Measurements from ENCODE around the gene ZBTB16.

ZBTB16 gene

DNA sequence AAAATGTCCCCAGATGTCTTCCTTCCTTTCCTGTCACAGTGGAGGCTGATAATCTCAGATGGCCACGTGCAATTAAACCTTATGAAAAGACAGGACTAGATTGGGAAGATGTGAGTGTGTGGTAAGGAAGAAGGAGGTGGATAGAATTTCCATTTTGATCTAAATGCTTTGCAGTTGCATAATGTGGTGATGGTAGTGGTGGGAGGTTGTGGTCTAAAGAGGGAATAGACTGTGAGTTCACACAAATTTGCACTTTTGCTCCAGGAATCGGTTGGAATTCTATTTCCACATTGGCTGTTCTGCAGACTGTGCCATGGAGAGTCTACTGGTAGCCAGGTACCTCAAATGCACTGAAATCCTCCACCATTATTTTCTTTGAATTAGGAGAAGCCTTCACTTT lies 93.3 kb downstream of the ZBTB16 start:
- no peak for DNase-seq (ENCODE audit: low read depth)

DNA sequence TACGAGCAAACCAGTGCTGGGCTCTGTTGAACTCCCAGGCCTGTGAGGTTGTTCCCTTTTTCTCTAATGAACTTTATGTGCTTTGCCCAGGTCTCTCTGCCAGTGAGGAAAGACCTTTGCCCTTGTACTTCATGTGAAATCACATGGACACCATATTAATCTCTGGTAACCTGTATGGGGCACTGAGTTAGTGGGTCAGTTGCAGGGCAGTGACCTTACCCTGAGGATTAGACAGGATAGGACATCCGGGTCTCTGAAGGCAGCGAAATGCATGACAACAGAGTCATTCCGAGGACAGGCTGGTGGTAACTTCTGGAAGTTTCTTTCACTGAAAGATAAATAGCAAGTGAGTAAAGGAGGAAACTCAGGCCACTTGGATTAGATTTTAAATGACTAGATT lies 93.7 kb downstream of the ZBTB16 start:
- DNase-seq (ENCODE audit: low read depth) = no peak

DNA sequence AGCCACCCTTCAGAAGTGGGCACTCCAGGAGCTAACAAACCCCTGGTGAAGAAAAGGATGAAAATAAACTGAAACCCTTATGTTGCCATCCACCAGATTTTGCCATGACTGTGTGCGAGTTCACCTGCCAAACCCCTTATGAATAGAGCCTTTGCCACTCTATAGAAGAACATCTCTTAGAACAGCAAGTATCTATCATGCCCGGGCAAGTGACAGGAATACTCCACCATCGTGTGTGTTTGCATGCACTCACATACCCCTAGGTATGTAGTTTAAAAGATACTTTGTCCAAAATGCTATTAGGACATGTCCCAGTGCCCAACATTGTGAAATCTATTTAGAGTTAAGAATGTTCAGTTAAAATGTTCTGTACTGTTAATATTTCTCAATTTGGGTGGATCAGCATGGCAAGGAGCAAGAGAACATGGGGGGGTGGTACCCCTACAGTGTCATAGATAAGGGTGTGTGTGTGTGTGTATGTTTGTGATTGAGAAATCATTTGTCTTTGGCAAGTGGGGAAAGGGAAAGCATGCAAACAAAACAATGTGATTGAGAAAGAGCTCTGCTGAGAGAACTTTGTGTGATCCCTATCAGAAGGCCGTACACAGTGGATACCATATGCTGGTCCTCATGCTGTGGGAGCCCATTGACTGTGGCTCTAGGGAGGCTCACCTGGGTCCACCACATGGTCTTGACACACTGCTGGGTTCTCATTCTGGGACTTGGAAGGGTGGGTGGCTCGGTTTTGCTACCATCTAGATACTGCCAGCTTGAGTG lies 94.9 kb downstream of the ZBTB16 start:
- no peak for DNase-seq (ENCODE audit: low read depth)

DNA sequence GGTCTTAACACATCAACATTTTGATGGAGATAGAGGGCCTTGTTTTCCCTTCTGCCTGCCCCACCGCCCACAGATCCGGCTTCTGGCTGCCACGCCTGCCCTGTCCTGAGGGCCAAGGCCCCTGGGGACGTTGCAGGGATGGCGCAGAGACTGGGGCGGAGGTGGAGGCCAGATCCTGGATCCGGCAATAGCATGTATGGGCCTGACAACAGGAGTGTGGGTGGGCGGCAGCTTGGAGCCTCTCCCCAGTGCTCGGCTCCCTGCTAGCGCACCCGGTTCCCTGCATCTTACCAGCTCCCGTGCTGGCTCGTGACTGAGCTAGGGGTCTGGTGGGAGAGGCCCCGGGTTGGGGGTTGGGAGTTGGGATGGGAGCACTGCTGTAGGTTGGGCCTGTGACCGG lies 95.6 kb downstream of the ZBTB16 start:
- DNase-seq (ENCODE audit: low read depth) = no peak

DNA sequence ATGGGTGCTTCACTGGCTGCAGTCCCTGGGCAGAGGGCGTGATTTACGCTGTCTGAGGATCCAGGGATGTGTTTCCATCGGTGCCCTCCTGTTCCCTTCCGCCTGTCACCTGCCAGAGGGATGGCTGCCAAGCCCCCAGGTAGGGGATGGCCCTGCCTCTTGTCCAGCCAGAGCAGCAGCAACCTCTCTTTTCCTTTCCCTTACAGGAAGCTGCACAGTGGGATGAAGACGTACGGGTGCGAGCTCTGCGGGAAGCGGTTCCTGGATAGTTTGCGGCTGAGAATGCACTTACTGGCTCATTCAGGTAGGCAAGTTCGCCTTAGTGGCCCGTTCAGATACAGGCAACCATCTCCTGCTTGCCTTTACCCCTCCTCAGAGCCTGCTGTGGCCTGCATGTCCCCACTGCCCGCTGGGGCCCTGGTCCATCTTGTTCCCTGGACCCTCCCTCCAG lies 96.6 kb downstream of the ZBTB16 start:
- no peak for DNase-seq (ENCODE audit: low read depth)

DNA sequence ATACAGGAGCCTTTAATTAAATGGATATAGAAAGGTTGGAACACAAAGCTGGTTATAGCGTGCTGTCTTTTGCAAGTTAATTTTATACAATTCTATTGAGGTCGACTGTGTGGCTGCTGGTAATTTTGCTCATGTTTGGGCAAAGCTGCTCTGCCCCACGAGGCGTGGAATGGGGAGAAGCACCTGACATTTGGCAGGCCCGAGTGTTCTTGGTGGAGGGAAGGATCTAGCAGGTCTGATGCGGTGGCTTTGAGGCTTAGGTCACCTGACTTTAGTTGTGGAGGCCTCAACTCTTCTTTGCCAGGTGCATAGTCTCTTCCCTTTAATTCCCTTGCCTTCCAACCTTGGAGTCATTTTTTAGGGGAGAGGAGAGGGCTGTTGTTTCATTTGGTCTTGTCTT lies 97.3 kb downstream of the ZBTB16 start:
- DNase-seq (ENCODE audit: low read depth) = no peak

DNA sequence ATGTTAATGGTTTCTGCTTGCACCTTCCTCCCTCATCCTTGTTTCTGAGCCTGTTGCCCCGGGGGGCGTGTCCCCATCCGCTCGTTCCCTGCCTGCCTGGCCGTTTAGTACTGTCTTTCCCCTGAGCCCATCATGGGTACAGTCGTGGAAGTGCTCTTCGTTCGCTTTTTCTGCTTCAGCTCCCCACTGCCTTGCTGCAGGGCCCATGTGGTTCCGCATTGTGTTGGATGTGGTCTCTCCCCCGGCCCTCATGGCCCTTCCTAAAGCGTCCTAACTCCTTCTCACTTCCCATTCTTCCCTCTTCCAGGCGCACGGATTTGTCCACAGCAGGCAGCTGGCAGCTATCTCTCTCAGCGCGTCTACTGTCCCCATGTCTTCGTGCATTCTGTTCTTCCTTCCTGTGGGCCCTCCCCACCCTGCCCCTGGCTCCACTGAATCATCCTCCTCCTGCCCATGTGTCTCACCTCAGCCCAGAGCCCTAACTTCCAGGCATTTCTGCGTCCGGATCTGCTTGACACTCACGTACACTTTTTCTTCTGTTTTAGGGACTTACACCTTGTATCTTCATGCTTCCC lies 98.1 kb downstream of the ZBTB16 start:
- no peak for DNase-seq (ENCODE audit: low read depth)

DNA sequence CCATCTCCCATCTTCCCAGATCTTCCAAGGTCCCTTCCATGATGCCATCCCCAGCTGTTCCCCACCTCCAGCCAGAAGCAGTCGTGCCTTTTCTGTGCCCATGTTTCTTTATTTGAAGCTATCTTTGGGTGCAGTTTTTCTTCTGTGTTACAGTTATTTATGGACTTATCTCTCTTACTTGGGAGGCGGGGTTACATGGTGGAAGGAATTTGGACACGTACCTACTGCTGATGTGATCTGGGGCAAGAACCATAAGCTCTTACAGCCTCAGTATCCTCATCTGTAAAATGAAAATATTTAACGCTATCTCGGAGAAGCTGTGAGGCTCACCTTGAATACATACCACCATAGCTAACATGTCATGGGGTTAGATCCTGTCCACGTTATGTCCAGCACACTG lies 98.9 kb downstream of the ZBTB16 start:
- no peak for DNase-seq (ENCODE audit: low read depth)

DNA sequence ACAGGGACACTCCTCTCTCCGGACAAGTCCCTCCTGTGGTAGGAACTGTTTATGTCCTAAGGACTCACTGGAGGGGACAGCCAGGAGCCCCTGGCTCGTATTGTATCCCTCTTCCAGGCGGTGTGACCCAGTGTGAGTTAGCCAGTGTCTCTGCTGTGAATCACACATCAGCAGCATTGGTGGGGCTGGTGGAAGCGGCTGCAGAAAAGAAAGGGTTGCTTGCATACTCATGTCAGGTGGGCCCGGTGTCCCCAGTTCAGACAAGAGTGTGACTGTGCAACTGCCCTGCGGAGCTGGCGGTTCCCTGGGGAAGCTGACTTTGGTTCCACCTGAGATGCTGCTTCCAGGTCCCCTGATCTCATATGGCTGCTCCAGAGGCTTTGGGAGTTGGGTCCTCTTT lies 99.4 kb downstream of the ZBTB16 start:
- no peak for DNase-seq (ENCODE audit: low read depth)

DNA sequence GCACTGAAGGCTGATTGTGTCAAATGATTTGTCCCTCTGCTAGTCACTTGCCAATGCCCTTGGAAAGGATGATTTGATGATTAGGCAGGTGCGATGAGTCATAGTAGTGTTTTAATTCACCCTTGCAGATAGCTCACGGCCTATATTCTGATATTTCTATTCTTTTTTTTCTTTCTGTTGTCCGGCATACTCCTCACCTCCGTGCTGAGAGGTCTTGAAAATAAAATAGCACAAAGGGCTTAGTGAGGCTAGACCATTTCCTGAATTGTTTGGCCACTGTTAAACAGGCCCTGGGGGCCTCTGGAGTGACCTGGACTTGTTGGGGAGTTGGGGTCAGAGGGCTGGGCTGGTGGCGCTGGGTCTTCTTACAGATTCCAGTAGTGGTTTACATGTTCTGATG lies 99.8 kb downstream of the ZBTB16 start:
- no peak for DNase-seq (ENCODE audit: low read depth)

DNA sequence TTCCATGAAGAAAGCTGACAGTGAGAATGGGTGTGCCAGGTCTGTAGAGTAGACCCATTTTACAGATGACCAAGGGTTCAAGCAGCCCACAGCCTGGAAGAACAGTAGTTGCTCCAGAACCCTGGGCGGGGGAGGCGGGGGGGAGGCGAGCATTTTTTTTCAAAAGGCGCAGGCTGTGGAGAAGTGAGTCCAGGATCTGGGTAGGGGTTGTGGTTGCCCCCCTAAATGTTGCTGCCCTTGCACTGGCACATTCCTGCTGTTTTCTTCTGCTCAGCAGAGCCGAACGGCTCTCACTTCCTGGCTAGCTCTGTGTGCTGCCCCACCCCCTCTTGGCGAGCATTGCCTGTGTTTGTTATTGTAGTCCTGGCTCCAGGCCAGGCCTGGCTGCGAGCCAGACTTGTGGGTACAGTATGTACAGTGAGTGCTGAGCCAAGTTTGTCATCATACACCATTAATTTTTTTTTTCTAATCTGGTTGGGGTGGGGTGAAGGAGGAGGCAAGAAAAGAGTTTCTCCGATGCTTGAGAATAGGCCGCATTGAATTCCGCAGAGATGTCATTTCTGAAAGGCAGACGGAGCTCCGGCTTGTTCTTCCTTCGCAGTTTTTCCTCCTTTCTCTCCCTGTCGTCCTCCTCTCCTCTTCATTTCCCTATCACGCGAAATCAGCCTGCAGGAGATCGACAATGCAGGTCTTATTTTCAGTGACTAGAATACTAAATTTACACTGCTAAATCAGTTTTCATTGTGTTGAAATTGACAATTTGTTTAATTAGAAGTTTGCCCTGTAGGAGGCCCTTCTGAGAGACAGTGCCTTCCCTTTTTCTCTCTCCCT lies 100.5 kb downstream of the ZBTB16 start:
- DNase-seq (ENCODE audit: low read depth) = peak; percentile 86

DNA sequence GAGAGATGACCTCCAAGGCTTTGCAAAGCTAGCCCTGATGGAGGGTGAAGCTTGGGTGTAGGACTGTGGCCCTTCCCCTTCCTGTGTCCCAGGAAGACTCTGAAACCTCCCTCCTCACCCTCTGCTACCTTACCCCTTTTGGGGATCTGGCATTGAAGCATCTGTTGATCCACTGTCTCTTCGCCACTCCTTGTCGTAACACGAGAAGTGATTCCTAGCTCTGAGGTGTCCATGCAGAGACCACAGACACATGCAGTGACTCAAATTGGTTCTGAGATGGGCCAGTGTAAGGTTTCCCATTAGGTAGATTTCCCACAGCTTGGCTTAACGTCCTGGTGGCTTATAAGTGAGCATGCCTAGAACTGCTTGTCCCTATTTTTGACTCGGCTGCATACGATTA lies 101.4 kb downstream of the ZBTB16 start:
- no peak for DNase-seq (ENCODE audit: low read depth)

DNA sequence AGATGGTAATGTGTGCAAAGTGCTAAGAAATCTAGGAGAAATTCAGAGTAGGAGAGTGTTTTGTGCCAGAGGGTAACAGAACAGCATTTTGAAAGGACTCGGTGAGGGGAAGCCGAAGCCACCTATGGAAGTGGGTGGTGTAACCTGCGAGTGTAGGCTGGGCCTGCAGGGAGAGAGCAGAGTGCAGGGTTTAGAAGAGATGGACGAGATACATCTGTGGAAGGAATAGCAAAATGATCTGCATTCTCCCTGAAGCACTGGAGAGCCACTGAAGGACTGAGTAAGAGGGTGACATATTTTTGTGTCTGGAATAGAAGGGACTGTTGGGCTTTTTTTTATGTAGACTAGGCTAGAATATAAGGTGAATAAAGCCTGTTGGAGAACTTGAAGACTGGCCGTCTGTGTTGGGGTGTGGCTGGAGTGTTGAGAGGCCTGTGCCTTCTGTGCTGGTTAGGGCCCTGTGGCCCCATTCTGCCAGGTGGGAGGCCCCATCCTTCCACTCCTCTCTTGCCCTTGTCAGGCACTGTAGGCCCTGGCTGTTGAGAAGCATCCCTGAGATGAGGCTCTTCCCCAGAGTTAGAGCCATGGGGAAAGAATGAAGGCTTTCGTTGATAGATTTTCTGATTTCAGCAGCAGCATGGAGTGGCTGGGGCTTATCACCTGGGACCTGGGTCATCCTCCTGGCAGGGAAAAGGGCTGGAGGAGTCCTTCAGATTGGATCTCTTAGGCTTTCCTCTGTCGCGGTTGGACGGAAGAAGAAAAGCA lies 102.2 kb downstream of the ZBTB16 start:
- no peak for DNase-seq (ENCODE audit: low read depth)

DNA sequence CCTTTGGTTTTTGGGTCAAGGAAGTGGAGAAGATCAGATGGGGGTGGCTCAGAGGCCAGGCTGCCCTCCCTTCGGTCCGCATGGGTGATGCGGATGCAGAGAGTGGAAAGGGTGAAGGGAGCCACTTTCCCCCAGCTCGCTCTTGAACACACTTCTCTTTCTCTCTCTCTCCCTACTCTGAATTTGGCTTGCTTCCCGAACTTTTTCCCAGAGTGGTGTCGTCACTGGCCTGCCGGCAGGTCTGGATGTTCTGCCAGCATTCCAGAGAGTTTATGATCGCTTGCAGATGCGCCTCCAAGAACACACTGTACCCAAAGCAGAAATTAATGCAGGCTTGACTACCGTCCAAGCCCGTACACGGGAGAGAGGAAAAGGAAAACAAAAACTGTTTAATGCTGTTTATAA lies 103.2 kb downstream of the ZBTB16 start:
- no peak for DNase-seq (ENCODE audit: low read depth)

DNA sequence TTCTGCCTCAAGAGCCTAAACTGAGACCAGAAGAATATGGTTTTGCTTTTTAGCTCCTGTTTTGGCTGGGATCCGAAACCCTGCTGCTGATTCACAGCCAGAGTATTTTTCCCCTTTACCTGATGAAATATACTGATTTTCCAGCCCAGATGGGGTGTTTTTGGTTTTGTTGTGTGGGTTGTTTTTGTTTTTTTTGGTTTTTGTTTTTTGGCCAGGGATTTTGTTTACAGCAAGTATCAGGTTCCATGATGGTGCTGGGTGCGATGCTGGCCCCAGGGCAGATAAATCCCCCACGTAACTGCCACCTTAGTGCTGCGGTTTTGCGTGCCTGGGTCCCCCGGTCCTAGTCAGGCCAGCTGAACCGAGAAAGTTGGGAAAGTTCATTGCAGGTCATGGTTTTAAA lies 103.7 kb downstream of the ZBTB16 start:
- no peak for DNase-seq (ENCODE audit: low read depth)

DNA sequence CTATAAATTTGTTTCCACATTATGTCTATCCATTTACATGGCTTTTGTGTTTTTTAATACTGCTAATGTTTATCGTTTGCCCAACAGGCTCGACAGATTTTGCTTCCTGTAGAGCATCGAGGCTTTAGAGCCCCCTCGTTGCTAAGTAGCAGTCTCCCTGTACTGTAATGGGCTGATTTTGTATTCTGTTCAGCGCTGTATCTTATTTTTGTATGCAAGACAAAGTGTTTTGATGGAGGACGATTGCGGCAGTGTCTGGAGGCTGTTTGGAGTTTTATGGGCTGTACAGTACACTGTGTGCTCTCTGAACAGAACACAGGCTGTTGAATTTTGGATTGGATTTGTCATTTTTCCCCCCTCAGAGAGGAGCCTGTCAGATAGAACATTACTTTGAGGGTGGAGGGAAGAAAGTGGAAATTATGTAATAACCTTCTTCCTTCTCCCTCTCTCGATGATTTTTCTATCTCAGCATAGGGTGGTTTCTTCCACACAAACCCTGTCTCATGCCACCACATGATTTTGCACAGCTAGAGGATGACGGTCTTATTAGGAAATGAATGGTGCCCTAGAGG lies 104.4 kb downstream of the ZBTB16 start:
- DNase-seq (ENCODE audit: low read depth) = no peak

DNA sequence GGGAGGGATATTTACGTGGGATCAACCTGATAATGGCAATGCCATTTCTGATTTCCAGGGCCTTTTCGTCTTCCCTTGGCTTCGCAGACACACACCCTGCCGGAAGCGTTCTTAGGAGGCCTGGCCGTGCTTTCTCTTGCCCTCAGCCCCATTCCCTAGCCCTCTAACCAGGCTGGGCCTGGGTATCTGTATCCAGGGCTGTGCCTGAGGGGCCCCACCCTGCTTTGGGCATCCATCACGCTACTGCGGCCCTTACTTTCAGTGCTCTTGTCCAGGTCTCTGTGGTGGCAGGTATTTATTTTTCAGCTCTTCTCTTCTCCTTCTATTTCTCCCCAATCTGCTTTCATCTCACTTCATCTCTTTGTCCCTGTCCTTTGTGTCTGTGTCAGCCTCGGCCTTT lies 105.0 kb downstream of the ZBTB16 start:
- no peak for DNase-seq (ENCODE audit: low read depth)

DNA sequence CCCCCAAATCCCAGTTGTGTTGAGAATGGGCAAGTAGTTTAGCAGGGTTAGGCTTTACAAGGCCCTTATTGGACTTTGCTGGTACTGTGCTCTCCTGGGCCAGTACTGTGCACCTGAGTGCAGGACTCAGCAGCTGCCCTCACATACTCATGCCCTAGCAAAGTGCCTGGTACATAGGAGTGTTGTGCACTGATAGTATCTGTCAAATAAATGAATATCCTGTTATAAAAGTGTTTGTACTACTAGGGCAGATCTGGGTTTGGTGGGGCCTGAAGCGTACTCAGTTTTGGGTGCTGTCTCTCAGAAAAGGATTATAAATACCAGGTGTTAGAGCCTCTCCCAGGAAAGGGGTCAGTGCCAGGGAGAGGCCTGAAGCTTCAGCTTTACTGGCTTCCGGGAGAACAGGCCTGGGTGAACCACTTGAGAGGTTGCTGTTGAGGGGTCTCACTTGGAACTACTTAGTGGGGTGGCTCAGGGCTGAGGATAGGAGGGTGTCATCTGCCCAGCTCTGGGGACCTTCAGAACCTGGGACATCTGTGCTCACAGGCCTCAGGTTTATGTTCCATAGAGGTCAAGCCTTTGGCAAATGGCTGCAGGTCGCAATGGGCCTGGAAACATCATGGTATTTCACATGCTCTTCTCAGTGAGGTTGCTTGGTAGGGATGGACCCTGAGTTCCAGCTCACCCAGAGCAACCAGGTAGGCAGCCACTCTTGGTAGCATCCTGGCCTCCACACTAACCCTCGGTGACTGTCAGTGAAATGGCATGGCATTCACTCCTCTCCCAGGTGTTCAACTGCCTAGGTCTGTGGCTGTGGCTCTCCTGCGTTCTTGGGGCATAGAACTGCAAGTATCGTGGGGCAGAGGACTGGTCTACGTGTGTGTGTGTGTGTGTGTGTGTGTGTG lies 106.1 kb downstream of the ZBTB16 start:
- no peak for DNase-seq (ENCODE audit: low read depth)

DNA sequence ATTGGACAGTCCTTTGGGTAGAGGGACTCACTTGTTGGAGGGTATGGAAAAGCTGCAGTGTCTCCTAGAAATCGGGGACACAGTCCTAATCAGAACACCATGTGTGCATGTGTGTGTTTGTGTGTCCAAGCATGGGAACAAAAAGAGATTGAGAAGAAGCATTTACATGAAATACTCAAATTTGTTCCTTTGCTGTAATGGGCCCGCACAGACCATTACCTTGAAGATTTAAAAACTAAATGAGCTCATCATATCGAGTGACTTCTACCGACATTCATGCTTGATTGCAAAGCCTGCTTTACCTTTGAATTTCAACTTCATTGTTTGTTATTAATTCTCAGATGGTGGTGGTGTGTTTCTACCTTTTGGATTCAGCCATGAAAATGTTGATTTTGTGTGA lies 106.9 kb downstream of the ZBTB16 start:
- DNase-seq (ENCODE audit: low read depth) = no peak

DNA sequence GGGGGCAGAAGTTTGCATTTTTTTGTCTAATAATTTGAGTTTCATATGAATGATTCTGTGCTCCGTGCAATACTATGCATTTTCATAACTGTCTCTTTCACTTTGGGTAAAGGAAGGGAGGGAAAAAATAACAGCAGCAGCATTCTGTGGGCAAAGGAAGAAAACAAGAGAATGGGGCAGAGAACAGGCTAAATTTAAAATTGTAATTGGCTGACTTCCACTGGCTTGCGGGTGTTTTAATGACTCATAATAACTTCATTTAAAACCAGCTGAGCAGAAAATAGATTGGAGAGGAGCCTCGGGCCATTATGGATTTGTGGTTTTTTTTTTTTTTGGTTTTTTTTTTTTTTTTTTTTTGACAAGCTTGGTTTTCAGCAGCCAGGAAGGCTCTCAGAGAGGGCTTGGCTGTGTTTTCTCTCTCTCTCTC lies 107.4 kb downstream of the ZBTB16 start:
- no peak for DNase-seq (ENCODE audit: low read depth)

DNA sequence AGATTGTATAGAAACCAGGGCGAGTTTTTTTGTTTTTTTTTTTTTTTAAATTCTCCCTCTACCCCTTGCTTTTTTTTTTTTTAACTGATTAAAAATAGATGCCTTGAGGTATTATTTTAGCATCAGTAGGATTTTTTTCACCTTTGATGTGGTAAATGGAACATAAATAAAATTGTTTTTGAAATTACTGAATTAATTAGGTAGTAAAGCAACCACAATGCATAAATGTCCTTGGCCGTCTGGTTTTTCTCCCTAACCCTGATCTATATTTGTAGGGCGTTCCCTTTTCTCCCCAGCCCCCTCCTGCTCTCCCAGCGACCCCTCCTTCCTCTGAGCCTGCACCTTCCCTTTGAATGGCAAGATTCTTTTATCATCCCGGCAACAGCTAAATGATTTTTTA lies 107.8 kb downstream of the ZBTB16 start:
- DNase-seq (ENCODE audit: low read depth) = no peak
